GM04504 (cell line): ENCODE results near the gene NUP62CL.
A peak's percentile ranks its signal among the peaks of the same experiment; 100 is the strongest.

Experiments used
- DNase-seq: peaks from one replicate; pipeline ENCODE4 v3.0.0-alpha.2; 2012; ENCODE audit warnings: low read depth

NUP62CL gene

GRCh38 chrX:107153005-107153404 lies 53.2 kb downstream of the NUP62CL start:
- DNase-seq = no peak

- no peak for DNase-seq
Observed at GRCh38 chrX:107146670-107147069, 59.6 kb downstream of the NUP62CL start.

- DNase-seq = no peak
Observed at GRCh38 chrX:107135965-107136307, 70.3 kb downstream of the NUP62CL start.

- peak; percentile 2 for DNase-seq
Observed at GRCh38 chrX:107135049-107135964, 70.9 kb downstream of the NUP62CL start.

GRCh38 chrX:107123750-107124149 lies 82.5 kb downstream of the NUP62CL start:
- no peak for DNase-seq

- DNase-seq = no peak
Observed at GRCh38 chrX:107119283-107119682, 87.0 kb downstream of the NUP62CL start.

- DNase-seq = peak; percentile 44
Observed at GRCh38 chrX:107118322-107119147, 87.7 kb downstream of the NUP62CL start, which contains the start of gene RBM41. Gene RBM41 (minus strand): TSS chrX:107118822. CDS start chrX:107118773, 49 bp downstream.

- no peak for DNase-seq
Observed at GRCh38 chrX:107117993-107118321, 88.3 kb downstream of the NUP62CL start.

GRCh38 chrX:107107459-107107858 lies 98.8 kb downstream of the NUP62CL start:
- DNase-seq = no peak

- DNase-seq = no peak
Observed at GRCh38 chrX:107102980-107103379, 103.3 kb downstream of the NUP62CL start.

GRCh38 chrX:107076158-107076557 lies 130.1 kb downstream of the NUP62CL start:
- no peak for DNase-seq
